ENCODE results near the gene MRPL3. TPM values are rescaled to one million over a fixed set of nuclear protein-coding genes. Genes with fewer than 3 reads are reported as not detected.

The MRPL3 gene
- total and polyA plus RNA-seq, 2 donors (not counting 1 experiment from before 2014, with no cell fraction given): 18.5 to 50.1 TPM

GRCh38 chr3:131544557-131544956 is 41.8 kb upstream of the MRPL3 start:
- no peak for DNase-seq
- Mint-ChIP-seq H3K4me1 (no peaks in the 10 kb centered on the region), H3K27me3 (peaks cover 36% of the 10 kb centered on the region), H3K4me3 (no peak overlapping the region), H3K9me3 (ENCODE audit: insufficient read depth) (no peaks in the 10 kb centered on the region), H3K27ac (no peak overlapping the region)
- intact Hi-C loops (cut with micrococcal nuclease): no loop called here
- Histone ChIP-seq H3K4me3 (ENCODE audit: control extremely low read depth in 1 of 5, extremely low read depth in 1 of 5, insufficient read depth in 1 of 5, low read depth in 2 of 5, low read length in 4 of 5) (no peak overlapping the region), H3K9ac (ENCODE audit: low read length) (no peak overlapping the region), H3K27ac (ENCODE audit: low read length in 2 of 2) (no peak overlapping the region), H3K36me3 (replicated peaks in 1 of 2; ENCODE audit: control extremely low read depth in 1 of 2, control insufficient read depth in 1 of 2, extremely low read depth in 1 of 2, insufficient read depth in 2 of 2, low read length in 1 of 2) (no peaks in the 10 kb centered on the region), H3K4me1 (ENCODE audit: control insufficient read depth in 2 of 2, insufficient read depth in 2 of 2, low read length in 2 of 2) (no peaks in the 10 kb centered on the region), H3K9me3 (ENCODE audit: control extremely low read depth in 1 of 3, control insufficient read depth in 2 of 3, insufficient read depth in 1 of 3, low read length in 2 of 3) (no peaks in the 10 kb centered on the region), H3K27me3 (replicated peaks in 1 of 4; ENCODE audit: control extremely low read depth in 1 of 4, control insufficient read depth in 3 of 4, insufficient read depth in 4 of 4, low read length in 3 of 4) (peaks cover 0 to 6% (median 0%) of the 10 kb centered on the region in 4 experiments), H3K79me2 (ENCODE audit: control insufficient read depth, insufficient read depth, low read length) (no peaks in the 10 kb centered on the region), H4K20me1 (ENCODE audit: control insufficient read depth, insufficient read depth, low read length, poor library complexity, severe bottlenecking) (no peaks in the 10 kb centered on the region), H3K4me2 (replicated peaks; ENCODE audit: low read depth, low read length, poor library complexity, severe bottlenecking) (no peak overlapping the region), H2AFZ (ENCODE audit: insufficient read depth, low read depth, low read length, poor library complexity, severe bottlenecking) (no peak overlapping the region)
- ChIA-PET CTCF (no interaction called here), POLR2A (no interaction called here)
- ATAC-seq (ENCODE audit: low read depth): no peak
- 60% methylated on average over 1 of the region's 2 CpGs for WGBS (ENCODE audit: insufficient coverage)
- TF ChIP-seq CTCF (IDR thresholded peaks at IDR 0.05): no peak

GRCh38 chr3:131543714-131544113 is 40.9 kb upstream of the MRPL3 start:
- Histone ChIP-seq H3K4me3 (ENCODE audit: control extremely low read depth in 1 of 5, extremely low read depth in 1 of 5, insufficient read depth in 1 of 5, low read depth in 2 of 5, low read length in 4 of 5) (no peak overlapping the region), H3K4me1 (ENCODE audit: control insufficient read depth in 2 of 2, insufficient read depth in 2 of 2, low read length in 2 of 2) (no peaks in the 10 kb centered on the region), H3K4me2 (replicated peaks; ENCODE audit: low read depth, low read length, poor library complexity, severe bottlenecking) (no peak overlapping the region), H2AFZ (ENCODE audit: insufficient read depth, low read depth, low read length, poor library complexity, severe bottlenecking) (no peak overlapping the region), H3K9ac (ENCODE audit: low read length) (no peak overlapping the region), H3K27me3 (replicated peaks in 1 of 4; ENCODE audit: control extremely low read depth in 1 of 4, control insufficient read depth in 3 of 4, insufficient read depth in 4 of 4, low read length in 3 of 4) (peaks cover 0 to 6% (median 0%) of the 10 kb centered on the region in 4 experiments), H3K79me2 (ENCODE audit: control insufficient read depth, insufficient read depth, low read length) (no peaks in the 10 kb centered on the region), H3K36me3 (replicated peaks in 1 of 2; ENCODE audit: control extremely low read depth in 1 of 2, control insufficient read depth in 1 of 2, extremely low read depth in 1 of 2, insufficient read depth in 2 of 2, low read length in 1 of 2) (no peaks in the 10 kb centered on the region), H4K20me1 (ENCODE audit: control insufficient read depth, insufficient read depth, low read length, poor library complexity, severe bottlenecking) (no peaks in the 10 kb centered on the region), H3K27ac (ENCODE audit: low read length in 2 of 2) (no peak overlapping the region), H3K9me3 (ENCODE audit: control extremely low read depth in 1 of 3, control insufficient read depth in 2 of 3, insufficient read depth in 1 of 3, low read length in 2 of 3) (no peaks in the 10 kb centered on the region)
- Mint-ChIP-seq H3K4me3 (no peak overlapping the region), H3K27ac (no peak overlapping the region), H3K4me1 (no peaks in the 10 kb centered on the region), H3K27me3 (peaks cover 37% of the 10 kb centered on the region), H3K9me3 (ENCODE audit: insufficient read depth) (peaks cover under 1% of the 10 kb centered on the region)
- ATAC-seq (ENCODE audit: low read depth) (no peak), DNase-seq (no peak)
- POLR2A ChIA-PET: no interaction called here
- CTCF ChIA-PET: no interaction called here
- TF ChIP-seq CTCF (IDR thresholded peaks at IDR 0.05) (no peak), EZH2 (IDR thresholded peaks at IDR 0.05; ENCODE audit: borderline replicate concordance, insufficient read depth, low read depth, low read length, poor library complexity, severe bottlenecking) (no peak)
- intact Hi-C loops (cut with micrococcal nuclease): no loop called here
